ENCODE results near the gene AFF3.

GRCh38 chr2:99900556-99900955 is 241.8 kb downstream of the AFF3 start:
- TF ChIP-seq CTCF (IDR thresholded peaks at IDR 0.05), result no peak
- no peak for TF ChIP-seq POLR2A (IDR thresholded peaks at IDR 0.05)

Data from lower leg skin (tissue), 3 donors.